Activated naive CD4-positive, alpha-beta T cell treated with anti-CD3 and anti-CD28 coated beads for 36 hours (primary cell): ENCODE measurements around the gene NCEH1. TPM values are rescaled to one million over a fixed set of nuclear protein-coding genes. Genes with fewer than 3 reads are reported as not detected.
A peak's percentile ranks its signal among the peaks of the same experiment; 100 is the strongest.

Experiments used
- CTCF ChIA-PET: fragments of 350-600 bp; sonication (Branson Sonifier 250); formaldehyde crosslinking; loops from one replicate; lab custom pipeline; 2021; ENCODE audit warnings: antibody characterized with exemption; lab: Charles Lee
- DNase-seq: peaks from one replicate; pipeline ENCODE4 v3.0.0-alpha.2; 2020
- H3K27ac Mint-ChIP-seq: one replicate; pipeline ENCODE4 v1.8.0; 2021; ENCODE audit warnings: mild to moderate bottlenecking, mixed read lengths
- H3K27me3 Mint-ChIP-seq: one replicate; pipeline ENCODE4 v1.8.0; 2021; ENCODE audit warnings: low read depth, mixed read lengths
- H3K36me3 Mint-ChIP-seq: one replicate; pipeline ENCODE4 v1.8.0; 2021; ENCODE audit warnings: low read depth, mixed read lengths
- H3K4me1 Mint-ChIP-seq: one replicate; pipeline ENCODE4 v1.8.0; 2021; ENCODE audit warnings: low read depth, mixed read lengths
- H3K4me3 Mint-ChIP-seq: one replicate; pipeline ENCODE4 v1.8.0; 2021; ENCODE audit warnings: mild to moderate bottlenecking, moderate library complexity, mixed read lengths
- H3K9me3 Mint-ChIP-seq: one replicate; pipeline ENCODE4 v1.8.0; 2021; ENCODE audit warnings: mixed read lengths
- intact Hi-C: fragments of 100-400 bp; cut with micrococcal nuclease; formaldehyde crosslinking; loops from one replicate; pipeline ENCODE4 v1.15.1; 2023
- total RNA-seq, 2 experiments: library from RNA; stranded (reverse); gene quantifications; one replicate each; pipeline ENCODE4 v1.2.3, GENCODE V29; 2021

Gene NCEH1
- total RNA-seq, 2 experiments from 2014 or later = 2.9 to 3.5 TPM

DNA sequence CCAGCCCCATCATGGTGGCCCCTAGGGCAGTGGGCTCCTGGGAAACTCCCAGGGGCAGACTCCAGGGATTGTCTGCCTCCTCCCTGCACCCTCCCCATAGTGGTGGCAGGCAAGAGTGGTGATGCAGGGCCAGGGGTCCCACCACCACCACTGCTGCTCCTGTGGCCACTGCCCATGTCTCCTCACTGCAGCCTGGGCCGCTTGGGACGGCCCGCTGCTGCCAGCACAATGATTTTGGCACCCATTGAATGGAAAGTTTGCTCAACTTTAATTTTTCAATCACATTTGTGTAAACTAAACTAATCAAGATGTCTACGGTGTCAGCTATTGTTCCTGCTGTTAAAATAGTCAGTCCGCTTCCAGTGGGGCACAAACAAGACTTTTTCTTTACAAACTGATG is 95.6 kb downstream of the NCEH1 start:
- peaks cover 18% of the 10 kb centered on the region for H3K4me1 Mint-ChIP-seq
- peaks cover 2% of the 10 kb centered on the region for H3K36me3 Mint-ChIP-seq
- H3K27me3 Mint-ChIP-seq = no peaks in the 10 kb centered on the region
- H3K27ac Mint-ChIP-seq = no peak overlapping the region
- intact Hi-C loops = no loop called here
- no peak overlapping the region for H3K4me3 Mint-ChIP-seq
- CTCF ChIA-PET = interaction anchor here (1.9 kb wide), 1 partner anchor 153 kb away, joined by 9 read pairs; no protein-coding TSS in a partner anchor
- DNase-seq = no peak
- peaks cover 17% of the 10 kb centered on the region for H3K9me3 Mint-ChIP-seq

DNA sequence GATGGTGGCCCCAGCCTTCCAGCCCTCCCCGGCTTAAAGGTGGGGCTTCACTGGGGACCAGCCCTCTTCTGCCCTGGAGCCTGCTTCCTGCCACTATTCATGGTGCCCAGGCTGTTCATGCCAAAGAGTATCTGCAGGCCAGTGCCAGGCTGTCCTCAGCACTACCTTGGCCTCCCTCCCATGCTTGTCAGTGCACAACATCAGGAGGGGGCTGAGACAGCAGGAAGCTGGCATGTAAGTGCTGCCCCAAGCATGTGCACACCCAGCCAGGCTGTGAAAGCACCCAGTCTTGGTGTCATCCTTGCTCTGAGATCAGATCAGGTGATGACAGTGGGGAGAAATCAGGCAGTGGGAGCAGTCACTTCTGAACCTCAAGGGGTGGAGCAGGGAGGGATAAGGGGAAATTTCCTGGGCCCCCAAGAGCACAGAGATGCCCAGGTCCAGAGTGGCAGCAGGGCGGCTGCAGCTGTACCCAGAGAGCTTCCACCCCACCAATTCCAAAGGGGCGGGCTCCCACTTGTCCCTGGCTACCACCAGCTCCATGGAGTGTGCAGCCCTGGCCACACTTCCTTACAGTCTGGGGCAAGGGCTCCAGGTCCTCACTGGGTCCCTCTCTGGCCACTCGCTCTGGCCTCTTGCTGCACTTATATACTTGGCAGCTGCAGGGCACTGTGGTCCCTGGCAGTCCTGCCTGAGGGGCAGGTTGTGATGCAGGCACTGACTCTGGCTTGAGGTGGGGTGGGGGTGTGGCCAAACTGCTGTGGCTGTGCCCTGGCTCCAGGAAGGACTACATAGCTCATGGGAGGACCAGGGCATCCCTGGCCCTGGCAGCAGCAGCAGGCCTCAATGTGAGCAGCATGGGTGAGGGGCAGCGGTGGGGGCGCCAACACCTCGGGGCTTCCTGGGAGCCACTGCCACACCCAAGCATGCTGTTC is 96.3 kb downstream of the NCEH1 start:
- Mint-ChIP-seq H3K27me3 (no peaks in the 10 kb centered on the region), H3K4me1 (peaks cover 18% of the 10 kb centered on the region), H3K4me3 (no peak overlapping the region), H3K36me3 (peaks cover 2% of the 10 kb centered on the region), H3K27ac (no peak overlapping the region), H3K9me3 (peaks cover 19% of the 10 kb centered on the region)
- no peak for DNase-seq
- intact Hi-C loops = no loop called here
- CTCF ChIA-PET = interaction anchor here (0.6 to 1.9 kb wide), 6 partner anchors 8 to 152 kb away, joined by 3 to 9 read pairs (median 4); no protein-coding TSS in a partner anchor

DNA sequence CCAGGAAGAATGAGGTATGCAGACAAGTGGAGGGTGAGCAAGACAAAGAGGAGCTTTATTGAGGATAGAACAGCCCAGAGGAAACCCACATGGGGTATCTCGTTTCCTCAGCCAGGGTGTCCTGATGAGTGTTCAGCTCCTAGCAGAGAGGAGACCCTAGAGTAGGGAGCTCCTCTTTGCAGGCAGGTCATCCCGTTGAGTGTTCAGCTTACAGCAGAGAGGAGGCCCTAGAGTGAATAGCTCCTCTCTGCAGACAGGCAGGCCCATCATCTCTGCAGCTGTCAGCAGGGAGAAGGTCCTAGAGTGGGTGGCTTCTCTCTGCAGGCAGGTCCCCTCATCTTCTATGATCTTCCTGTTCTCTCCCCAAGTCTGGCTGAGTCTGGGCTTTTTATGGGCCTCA is 97.0 kb downstream of the NCEH1 start:
- intact Hi-C loops = no loop called here
- peaks cover 18% of the 10 kb centered on the region for H3K4me1 Mint-ChIP-seq
- CTCF ChIA-PET = interaction anchor here (0.6 to 1.9 kb wide), 9 partner anchors 9 to 152 kb away, joined by 3 to 9 read pairs (median 3); no protein-coding TSS in a partner anchor
- DNase-seq = no peak
- H3K27ac Mint-ChIP-seq = no peak overlapping the region
- H3K4me3 Mint-ChIP-seq = no peak overlapping the region
- H3K36me3 Mint-ChIP-seq = no peaks in the 10 kb centered on the region
- peaks cover 14% of the 10 kb centered on the region for H3K9me3 Mint-ChIP-seq
- no peaks in the 10 kb centered on the region for H3K27me3 Mint-ChIP-seq

DNA sequence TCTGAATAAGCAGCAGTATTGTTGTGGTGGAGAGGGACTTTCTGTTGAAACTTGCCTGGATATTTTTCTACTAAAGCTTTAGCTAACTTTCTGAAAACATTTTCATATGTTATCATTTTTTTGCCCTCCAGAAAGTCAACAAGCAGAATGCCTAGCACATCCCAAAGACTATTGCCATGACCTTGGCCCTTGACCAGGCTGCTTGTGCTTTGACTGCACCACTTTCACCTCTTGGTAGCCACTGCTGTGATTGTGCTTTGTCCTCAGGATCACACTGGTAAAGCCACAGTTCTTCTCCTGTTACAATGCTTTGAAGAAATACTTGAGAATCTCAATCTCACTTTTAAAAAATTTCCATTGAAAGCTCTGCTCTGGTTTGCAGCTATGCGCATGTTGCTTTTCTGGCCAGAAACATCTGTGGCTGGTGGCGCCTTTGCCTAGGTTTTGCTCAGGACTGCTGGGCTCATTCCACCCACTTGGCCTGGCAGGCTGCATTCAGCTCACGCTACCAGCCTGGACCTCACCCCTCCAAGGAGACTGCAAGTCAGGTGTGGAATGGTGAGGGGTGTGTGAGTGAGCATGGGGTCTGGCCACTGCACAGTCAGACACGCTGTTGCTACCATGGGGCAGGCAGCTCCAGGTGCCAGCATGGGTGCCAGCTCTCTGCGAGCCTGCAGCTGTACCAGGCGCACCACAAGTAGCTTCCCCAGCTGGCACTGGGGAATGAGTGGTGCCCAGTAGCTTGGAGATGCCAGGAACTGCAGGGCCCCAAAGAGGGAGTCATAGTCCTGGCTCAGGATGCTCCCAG is 97.8 kb downstream of the NCEH1 start:
- Mint-ChIP-seq H3K9me3 (peaks cover 14% of the 10 kb centered on the region), H3K27me3 (no peaks in the 10 kb centered on the region), H3K36me3 (no peaks in the 10 kb centered on the region), H3K4me1 (peaks cover 18% of the 10 kb centered on the region), H3K4me3 (no peak overlapping the region), H3K27ac (no peak overlapping the region)
- intact Hi-C loops = no loop called here
- no peak for DNase-seq
- CTCF ChIA-PET = interaction anchor here (0.7 to 1.9 kb wide), 9 partner anchors 10 to 151 kb away, joined by 3 to 9 read pairs (median 3); no protein-coding TSS in a partner anchor

DNA sequence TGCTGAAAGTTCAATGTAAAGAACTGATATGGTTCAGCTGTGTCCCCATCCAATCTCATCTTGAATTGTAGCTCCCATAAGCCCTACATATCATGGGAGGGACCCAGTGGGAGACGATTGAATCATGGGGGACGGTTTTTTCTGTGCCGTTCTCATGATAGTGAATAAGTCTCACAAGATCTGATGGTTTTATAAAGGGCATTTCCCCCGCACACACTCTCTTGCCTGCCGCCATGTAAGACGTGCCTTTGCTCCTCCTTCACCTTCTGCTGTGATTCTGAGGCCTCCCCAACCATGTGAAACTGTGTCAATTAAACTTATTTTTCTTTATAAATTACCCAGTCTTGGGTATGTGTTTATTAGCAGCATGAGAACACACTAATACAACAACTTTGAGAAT is 101.1 kb downstream of the NCEH1 start:
- Mint-ChIP-seq H3K27ac (no peak overlapping the region), H3K9me3 (peaks cover 14% of the 10 kb centered on the region), H3K4me3 (no peak overlapping the region), H3K36me3 (no peaks in the 10 kb centered on the region), H3K4me1 (peaks cover 11% of the 10 kb centered on the region), H3K27me3 (no peaks in the 10 kb centered on the region)
- intact Hi-C loops = no loop called here
- no peak for DNase-seq
- CTCF ChIA-PET = interaction anchor here (0.9 to 5.4 kb wide), 6 partner anchors 10 to 268 kb away, joined by 4 to 30 read pairs (median 7); no protein-coding TSS in a partner anchor

DNA sequence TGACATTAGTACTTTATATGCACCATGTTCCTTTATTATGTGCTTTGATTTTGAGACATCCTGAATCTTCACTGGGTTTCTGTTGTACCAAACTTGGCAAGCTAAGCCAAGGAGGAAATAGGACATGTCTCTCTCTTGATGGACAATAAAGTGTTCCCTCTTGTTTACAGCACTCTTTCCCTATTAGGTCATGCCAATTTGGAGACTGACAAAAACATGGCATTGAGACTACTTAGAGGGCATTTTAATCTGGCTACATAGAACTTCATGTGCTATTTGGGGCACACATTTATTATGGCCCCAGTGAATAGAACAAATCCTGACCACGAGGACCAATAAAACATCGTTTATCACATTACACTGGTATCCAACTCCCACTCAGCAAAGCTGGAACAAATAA is 102.3 kb downstream of the NCEH1 start:
- no peak overlapping the region for H3K27ac Mint-ChIP-seq
- H3K27me3 Mint-ChIP-seq = no peaks in the 10 kb centered on the region
- peaks cover 11% of the 10 kb centered on the region for H3K4me1 Mint-ChIP-seq

DNA sequence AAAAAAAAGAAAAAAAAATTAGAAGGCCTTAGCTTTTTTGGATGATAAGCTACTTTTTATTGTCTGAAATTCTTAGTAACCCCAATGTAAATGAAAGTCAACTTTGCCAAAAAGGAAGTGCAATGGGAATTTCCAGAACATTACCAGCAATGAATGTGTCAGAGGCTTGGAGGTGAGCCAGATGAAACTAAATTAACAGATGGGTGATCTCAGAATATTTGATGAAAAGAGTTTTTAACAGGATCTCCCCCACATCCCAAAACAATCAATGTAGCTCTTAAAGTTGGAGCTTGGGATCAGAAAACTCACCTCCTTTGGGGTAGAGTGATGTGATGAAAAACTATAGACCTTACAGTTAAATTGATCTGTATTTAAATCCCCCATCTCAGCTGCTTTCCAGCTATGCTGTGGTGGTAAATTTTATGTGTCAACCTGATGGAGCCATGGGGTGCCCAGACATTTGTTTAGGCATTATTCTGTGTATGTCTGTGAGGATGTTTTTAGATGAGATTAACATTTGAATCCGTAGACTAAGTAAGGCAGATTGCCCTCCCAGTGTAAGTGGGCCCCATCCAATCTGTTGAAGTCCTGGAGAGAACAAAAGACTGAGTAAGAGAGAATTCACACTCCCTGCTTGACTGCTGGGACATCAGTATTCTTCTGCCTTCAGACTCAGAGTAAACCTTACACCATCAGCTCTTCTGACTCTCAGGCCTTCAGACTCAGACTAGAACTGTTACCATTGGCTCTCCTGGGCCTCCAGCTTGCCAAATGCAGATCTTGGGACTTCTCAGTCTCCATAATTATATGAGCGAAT is 103.4 kb downstream of the NCEH1 start:
- Mint-ChIP-seq H3K4me3 (no peak overlapping the region), H3K36me3 (no peaks in the 10 kb centered on the region), H3K4me1 (peaks cover 11% of the 10 kb centered on the region), H3K27me3 (no peaks in the 10 kb centered on the region), H3K27ac (peak overlapping the region; percentile 61), H3K9me3 (peaks cover 9% of the 10 kb centered on the region)
- intact Hi-C loops = loop anchor here (1.0 kb wide), 4 partner anchors 9 to 45 kb away; no protein-coding TSS in a partner anchor
- peak; percentile 51 for DNase-seq
- CTCF ChIA-PET = interaction anchor here (0.8 to 5.4 kb wide), 9 partner anchors 12 to 276 kb away, joined by 3 to 30 read pairs (median 4); no protein-coding TSS in a partner anchor

More for the DNA sequence above, 102.3 kb downstream of the NCEH1 start:
- intact Hi-C loops = no loop called here
- CTCF ChIA-PET = interaction anchor here (0.7 to 5.4 kb wide), 9 partner anchors 11 to 267 kb away, joined by 3 to 30 read pairs (median 5); no protein-coding TSS in a partner anchor
- no peak for DNase-seq
- H3K36me3 Mint-ChIP-seq = no peaks in the 10 kb centered on the region
- H3K4me3 Mint-ChIP-seq = no peak overlapping the region
- H3K9me3 Mint-ChIP-seq = peaks cover 9% of the 10 kb centered on the region

DNA sequence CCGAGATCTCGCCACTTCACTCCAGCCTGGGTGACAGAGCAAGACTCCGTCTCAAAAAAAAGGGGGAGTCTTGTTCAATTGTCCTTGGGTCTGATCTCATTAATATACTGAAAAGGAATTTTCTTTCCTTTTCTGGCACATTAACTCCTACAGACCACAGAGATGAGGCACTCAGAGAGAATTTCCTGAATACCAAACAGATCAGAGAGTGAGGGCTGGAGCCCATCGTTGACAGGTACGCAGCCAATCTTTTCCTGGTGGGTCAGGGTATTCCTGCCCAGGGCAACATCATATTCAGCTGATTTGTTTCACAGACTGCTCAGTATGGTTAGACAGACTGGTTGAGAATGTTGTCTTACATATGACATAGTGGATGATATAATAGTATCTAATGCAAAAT is 104.8 kb downstream of the NCEH1 start:
- peaks cover 8% of the 10 kb centered on the region for H3K9me3 Mint-ChIP-seq
- H3K27me3 Mint-ChIP-seq = no peaks in the 10 kb centered on the region
- intact Hi-C loops = no loop called here
- H3K4me3 Mint-ChIP-seq = no peak overlapping the region
- H3K4me1 Mint-ChIP-seq = peaks cover 11% of the 10 kb centered on the region
- CTCF ChIA-PET = interaction anchor here (1.9 to 5.4 kb wide), 2 partner anchors 11 to 17 kb away, joined by 10 to 30 read pairs; no protein-coding TSS in a partner anchor
- H3K36me3 Mint-ChIP-seq = no peaks in the 10 kb centered on the region
- no peak for DNase-seq
- H3K27ac Mint-ChIP-seq = no peak overlapping the region

DNA sequence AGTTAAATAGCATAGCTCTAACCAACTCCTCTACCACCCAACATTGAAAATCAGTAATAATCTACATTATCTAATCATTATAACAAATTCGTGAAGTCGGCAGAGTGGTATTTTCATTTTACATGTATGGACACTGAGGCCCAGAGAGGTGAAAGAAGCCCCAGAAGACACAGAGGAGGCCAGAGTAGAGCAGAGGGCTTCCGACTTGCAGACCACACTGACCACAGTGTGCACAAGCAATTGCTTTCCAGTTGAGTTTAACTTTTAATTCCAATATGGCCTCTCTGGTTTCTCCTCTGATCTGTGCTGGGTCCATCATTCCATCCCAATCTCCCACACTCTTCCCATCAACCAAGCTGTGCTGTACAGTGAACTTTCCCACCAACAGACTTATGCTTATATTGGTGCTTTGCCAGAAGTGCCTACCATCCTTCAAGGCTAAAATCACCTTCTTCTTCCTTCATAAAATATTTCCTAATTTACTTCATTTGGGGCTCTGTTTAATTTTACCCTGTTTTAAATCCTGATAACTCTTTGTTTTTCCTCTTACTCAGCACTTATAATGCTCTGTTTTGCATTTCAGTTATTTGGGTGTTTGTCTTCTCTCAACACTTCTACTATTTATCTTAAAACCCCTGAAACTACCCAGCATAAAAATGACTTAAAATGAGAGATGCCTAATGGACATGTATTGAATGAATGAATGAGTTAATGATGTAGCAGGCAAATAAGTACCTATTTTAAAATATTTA is 105.8 kb downstream of the NCEH1 start:
- H3K27ac Mint-ChIP-seq = no peak overlapping the region
- H3K4me1 Mint-ChIP-seq = peaks cover 11% of the 10 kb centered on the region
- no peak for DNase-seq
- H3K9me3 Mint-ChIP-seq = peaks cover 1% of the 10 kb centered on the region
- no peak overlapping the region for H3K4me3 Mint-ChIP-seq
- intact Hi-C loops = no loop called here
- H3K27me3 Mint-ChIP-seq = no peaks in the 10 kb centered on the region
- CTCF ChIA-PET = interaction anchor here (0.6 to 1.0 kb wide), 4 partner anchors 9 to 64 kb away, joined by 3 read pairs; no protein-coding TSS in a partner anchor
- H3K36me3 Mint-ChIP-seq = no peaks in the 10 kb centered on the region

DNA sequence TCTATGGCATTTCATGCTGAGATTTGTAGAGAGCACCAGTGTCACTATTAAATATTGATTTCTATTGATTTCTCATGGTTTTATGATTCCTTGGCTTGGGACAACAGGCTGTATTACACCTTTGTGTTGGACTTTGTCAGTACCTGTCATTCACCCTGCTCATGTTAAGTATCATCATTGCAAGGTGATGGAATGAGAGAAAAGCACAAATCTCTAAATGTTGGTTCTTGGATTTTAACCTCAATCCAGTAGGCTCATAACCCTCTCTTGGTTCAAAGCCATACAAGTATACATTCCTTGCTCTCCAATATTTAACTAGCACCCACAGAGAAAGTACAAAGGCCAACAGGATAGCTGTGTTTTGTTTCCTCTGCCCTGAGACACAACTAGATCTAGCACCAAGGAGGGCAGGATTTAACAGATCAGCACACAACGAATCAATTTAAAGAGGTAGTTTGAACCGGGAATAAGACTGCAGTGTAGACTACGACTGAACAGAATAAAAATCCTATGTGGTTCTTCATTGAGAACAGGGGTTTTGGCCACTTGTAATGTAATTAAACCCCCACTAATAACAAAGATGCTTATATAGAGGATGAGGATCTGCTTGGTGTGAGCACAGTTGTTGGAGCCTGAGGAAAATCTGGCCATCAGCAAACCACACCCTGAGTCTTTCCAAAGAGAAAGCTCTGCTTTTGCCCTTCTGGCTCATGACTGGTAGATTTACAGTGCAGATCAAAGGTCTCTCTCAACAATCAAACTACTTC is 109.6 kb downstream of the NCEH1 start:
- Mint-ChIP-seq H3K27ac (no peak overlapping the region), H3K27me3 (no peaks in the 10 kb centered on the region), H3K4me1 (peaks cover 4% of the 10 kb centered on the region), H3K4me3 (no peak overlapping the region), H3K9me3 (no peaks in the 10 kb centered on the region), H3K36me3 (no peaks in the 10 kb centered on the region)
- CTCF ChIA-PET = interaction anchor here (0.8 to 2.7 kb wide), 7 partner anchors 13 to 140 kb away, joined by 3 to 9 read pairs (median 5); no protein-coding TSS in a partner anchor
- no peak for DNase-seq
- intact Hi-C loops = no loop called here
